Thyroid gland (tissue), 4 donors: ENCODE data around the gene ODF4.

Experiments
- POLR2A ChIP-seq, 2 donors: fragments of 450-650 bp; IDR thresholded peaks; one replicate each; pipeline ENCODE4 v1.6.1; 2017; ENCODE audit warnings: antibody characterized with exemption in 2 of 2, mild to moderate bottlenecking in 2 of 2, moderate library complexity in 1 of 2
- TF ChIP-seq, protein P1 (sequence below), 6 experiments: fragments of 200-600 bp in 3 of 6; fragments of 450-650 bp in 3 of 6; sonication (generic) in 3 of 6; IDR thresholded peaks; one replicate each; pipeline ENCODE4 v1.5.1; 2016 to 2019; ENCODE audit warnings: antibody characterized with exemption in 6 of 6, mild to moderate bottlenecking in 2 of 6, inconsistent platforms in 1 of 6, moderate library complexity in 1 of 6

GRCh38 chr17:8365143-8365542 is 25.5 kb downstream of the ODF4 start:
- TF ChIP-seq, protein P1, sequence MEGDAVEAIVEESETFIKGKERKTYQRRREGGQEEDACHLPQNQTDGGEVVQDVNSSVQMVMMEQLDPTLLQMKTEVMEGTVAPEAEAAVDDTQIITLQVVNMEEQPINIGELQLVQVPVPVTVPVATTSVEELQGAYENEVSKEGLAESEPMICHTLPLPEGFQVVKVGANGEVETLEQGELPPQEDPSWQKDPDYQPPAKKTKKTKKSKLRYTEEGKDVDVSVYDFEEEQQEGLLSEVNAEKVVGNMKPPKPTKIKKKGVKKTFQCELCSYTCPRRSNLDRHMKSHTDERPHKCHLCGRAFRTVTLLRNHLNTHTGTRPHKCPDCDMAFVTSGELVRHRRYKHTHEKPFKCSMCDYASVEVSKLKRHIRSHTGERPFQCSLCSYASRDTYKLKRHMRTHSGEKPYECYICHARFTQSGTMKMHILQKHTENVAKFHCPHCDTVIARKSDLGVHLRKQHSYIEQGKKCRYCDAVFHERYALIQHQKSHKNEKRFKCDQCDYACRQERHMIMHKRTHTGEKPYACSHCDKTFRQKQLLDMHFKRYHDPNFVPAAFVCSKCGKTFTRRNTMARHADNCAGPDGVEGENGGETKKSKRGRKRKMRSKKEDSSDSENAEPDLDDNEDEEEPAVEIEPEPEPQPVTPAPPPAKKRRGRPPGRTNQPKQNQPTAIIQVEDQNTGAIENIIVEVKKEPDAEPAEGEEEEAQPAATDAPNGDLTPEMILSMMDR (IDR thresholded peaks at IDR 0.05): no peak
- TF ChIP-seq POLR2A (IDR thresholded peaks at IDR 0.05): no peak
